Measurements from ENCODE around the gene TBC1D1.

- TF ChIP-seq, protein P1, sequence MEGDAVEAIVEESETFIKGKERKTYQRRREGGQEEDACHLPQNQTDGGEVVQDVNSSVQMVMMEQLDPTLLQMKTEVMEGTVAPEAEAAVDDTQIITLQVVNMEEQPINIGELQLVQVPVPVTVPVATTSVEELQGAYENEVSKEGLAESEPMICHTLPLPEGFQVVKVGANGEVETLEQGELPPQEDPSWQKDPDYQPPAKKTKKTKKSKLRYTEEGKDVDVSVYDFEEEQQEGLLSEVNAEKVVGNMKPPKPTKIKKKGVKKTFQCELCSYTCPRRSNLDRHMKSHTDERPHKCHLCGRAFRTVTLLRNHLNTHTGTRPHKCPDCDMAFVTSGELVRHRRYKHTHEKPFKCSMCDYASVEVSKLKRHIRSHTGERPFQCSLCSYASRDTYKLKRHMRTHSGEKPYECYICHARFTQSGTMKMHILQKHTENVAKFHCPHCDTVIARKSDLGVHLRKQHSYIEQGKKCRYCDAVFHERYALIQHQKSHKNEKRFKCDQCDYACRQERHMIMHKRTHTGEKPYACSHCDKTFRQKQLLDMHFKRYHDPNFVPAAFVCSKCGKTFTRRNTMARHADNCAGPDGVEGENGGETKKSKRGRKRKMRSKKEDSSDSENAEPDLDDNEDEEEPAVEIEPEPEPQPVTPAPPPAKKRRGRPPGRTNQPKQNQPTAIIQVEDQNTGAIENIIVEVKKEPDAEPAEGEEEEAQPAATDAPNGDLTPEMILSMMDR (IDR thresholded peaks at IDR 0.05): no peak
- no peak for TF ChIP-seq POLR2A (IDR thresholded peaks at IDR 0.05)
These were observed 32.8 kb upstream of the TBC1D1 start for GRCh38 chr4:37858112-37858511.

Data from prostate gland (tissue), 2 donors.